ENCODE data around the gene LRCH3.

LRCH3 gene

DNA sequence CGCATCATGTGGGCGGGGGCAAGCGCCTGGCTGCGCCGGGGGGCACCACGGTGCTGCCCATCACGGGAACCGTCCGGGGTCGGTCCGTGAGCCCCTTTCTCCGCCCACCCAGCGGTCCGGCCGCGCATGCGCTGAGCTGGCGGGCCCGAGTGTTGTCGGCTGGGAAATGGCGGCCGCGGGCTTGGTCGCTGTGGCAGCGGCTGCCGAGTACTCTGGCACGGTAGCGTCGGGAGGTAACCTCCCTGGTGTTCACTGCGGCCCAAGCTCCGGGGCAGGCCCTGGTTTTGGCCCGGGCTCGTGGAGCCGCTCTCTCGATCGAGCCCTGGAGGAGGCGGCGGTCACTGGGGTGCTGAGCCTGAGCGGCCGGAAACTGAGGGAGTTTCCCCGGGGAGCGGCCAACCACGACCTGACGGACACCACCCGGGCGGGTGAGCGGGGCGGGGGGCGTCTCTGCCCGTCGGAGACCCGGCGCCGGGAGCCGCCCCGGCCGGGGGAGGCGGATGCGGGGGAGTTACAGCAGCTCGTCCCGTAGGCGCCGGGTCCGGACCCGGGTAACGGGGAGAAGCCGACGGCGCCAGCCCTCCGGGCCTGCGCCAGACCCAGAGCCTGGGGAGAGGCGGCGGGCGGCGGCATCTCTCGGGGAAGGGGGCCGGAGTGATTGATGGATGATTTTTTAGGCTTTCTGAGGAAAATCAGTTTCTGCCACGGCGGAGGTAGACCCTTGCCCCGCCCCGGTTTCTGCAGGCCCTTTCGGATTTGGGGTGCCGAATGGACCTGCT, at the start of gene LRCH3:
LRCH3 (plus strand) TSS at position 142 of the 779 bp plus-strand sequence; CDS start at position 167, 25 bp downstream.
- DNase-seq (ENCODE audit: low read depth in 2 of 2): peak; percentile 65 to 77

DNA sequence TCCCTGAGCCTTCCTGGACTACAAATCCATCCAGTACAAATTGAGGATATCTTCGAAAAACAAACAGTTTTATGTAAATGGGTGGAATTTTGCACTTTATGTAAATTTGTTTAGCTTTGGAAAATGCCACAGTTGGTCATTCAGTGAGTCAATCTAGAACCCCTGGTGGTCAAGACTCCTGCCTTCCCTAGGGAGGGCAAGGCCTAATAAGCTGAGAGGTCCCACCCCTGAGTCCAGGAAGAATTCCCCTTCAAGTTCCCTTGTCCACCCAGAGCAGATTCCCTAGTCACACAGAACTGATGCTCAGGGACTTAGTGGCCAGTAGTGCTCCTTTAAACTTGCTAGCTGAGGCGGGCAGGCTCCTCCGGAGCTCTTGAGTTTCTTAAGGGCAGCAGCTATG, 48.3 kb upstream of the LRCH3 start:
- no peak for DNase-seq (ENCODE audit: low read depth in 2 of 2)

DNA sequence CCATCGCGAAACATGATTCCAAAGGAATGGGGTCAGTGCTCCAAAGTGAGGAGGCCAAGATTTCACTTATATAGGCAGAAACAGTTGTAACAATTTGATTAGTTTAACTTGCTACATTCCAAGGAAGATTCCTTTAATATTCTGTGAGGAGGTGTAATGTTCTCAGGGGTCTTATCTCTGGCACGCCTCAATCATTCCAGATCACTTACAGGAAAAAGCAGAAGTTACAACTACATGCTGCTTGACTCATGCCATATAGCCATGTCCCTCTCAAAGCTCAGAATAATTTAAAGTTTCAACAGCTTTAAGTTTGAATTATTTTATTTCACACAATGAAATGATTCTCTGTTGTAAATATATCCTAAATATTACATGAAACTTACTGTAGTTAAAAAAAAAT, 44.8 kb upstream of the LRCH3 start:
- no peak for DNase-seq (ENCODE audit: low read depth in 2 of 2)

DNA sequence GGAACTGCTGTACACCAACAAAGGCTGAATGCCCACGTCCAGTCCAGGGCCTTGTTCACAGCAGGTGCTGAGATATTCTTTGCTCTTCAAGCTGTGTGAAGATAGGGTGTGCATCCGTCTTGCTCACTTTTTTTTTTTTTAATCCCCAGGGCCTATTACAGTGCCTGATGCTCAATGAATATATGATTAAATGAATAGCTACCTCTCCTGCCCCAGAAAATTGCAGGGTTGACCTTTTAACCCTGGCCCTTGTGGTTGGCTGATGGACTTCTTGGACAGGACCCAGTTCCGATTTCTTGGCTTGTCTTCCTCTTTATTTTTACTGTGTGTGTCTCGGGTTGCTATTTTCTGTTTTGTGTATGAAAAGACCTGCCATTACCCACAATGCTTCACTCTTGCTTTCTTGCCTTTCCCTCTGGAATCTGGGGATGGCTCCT, 44.2 kb upstream of the LRCH3 start:
- DNase-seq (ENCODE audit: low read depth in 2 of 2): no peak

- no peak for DNase-seq (ENCODE audit: low read depth in 2 of 2)
Observed at GRCh38 chr3:197748597-197749314, 42.3 kb upstream of the LRCH3 start.

DNA sequence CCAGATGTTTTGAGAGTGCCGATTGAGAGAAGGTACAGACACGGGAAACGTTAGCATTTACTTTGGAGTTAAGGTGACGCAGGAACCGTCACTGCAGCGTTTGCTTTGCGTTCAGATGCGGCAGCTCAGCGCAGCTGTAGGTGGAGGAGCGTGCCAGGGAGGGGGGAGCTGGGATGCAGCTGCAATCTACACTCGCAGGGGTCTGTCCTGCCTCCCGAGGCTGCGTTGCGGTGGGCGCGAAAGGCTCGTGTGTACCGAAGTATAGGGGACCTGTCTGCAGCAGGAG, 41.8 kb upstream of the LRCH3 start:
- no peak for DNase-seq (ENCODE audit: low read depth in 2 of 2)

DNA sequence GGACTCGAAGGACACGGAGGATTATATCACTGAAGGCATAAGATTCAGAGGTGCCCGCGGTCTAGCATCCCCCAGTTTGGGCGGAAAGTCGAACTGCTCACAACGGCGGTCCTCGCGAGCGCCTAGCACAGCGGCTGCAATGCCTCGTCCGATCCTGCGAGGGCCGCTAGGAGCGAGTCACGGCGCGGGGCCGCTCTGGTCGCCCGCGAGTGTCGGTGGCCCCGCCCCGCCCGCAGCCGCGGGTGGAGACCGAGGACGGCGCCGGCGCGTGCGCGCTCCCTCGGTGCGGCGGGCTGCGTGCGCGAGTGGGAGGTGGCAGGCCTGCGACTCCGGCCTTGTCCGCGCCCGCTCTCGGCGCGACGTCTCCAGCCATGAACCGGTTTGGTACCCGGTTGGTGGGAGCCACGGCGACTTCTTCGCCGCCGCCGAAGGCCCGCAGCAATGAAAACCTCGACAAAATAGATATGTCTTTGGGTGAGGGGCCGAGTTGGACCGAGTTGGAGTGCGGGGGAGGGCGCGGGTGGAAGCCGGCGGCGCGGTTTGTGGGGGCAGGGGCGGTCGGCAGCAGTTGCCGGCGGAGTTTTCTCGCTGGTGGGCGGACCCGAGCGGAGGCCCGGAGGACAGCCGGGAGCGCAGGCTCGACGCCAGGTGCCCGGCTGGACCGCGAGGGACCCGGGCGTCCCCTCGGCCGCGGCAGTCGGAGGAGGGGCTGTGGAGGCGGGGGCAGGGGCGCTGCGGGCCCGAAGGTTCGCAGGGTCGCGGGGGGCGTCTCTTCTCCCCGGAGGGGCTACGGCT, 41.3 kb upstream of the LRCH3 start, which contains the start of gene FYTTD1:
FYTTD1 (plus strand) TSS at position 283 of the 795 bp plus-strand sequence; CDS start at position 372, 89 bp downstream.
- peak; percentile 69 to 78 for DNase-seq (ENCODE audit: low read depth in 2 of 2)

DNA sequence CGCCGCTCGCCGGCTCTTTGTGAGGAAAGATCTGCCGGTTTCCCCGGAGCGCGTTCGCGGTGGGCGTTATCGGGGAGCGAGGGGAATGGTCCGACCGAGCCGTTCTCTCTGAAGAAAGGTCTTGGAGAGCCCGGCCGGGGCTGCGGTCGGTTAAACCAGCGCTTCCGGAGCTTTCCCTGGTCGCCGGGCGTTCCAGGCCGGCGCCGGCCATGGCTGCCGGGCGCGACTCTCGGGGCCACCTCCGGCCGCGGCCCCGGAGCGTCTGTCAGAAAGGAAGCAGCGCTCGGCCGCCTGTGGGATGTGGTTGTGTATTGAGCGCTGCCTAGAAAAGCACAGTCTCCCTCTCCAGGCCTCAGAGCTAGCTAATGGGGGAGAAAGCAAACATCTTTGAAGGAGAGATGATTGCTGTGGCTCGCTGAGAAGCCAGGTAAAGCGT, 40.6 kb upstream of the LRCH3 start:
- DNase-seq (ENCODE audit: low read depth in 2 of 2): peak; percentile 11 to 41

GRCh38 chr3:197750858-197751737, 40.0 kb upstream of the LRCH3 start:
- peak in 1 of 2 donors; percentile 7 for DNase-seq (ENCODE audit: low read depth in 2 of 2)

DNA sequence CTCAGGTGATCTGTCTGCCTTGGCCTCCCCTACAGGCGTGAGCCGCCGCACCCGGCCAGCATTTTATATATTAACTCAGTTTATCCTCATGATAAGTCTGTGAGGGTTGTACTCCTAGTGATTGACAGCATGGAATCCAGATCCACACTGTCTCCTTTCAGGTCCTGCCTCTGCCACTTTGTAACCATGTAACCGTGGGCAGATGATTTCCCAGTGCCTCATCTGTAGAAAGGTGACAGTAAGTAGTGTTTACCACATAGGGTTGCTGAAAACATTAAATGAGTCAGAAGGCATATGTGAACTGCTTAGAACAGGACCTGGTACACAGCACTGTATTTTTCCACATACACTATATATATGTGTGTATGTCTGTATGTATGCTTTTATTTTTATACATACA, 38.9 kb upstream of the LRCH3 start:
- no peak for DNase-seq (ENCODE audit: low read depth in 2 of 2)

DNA sequence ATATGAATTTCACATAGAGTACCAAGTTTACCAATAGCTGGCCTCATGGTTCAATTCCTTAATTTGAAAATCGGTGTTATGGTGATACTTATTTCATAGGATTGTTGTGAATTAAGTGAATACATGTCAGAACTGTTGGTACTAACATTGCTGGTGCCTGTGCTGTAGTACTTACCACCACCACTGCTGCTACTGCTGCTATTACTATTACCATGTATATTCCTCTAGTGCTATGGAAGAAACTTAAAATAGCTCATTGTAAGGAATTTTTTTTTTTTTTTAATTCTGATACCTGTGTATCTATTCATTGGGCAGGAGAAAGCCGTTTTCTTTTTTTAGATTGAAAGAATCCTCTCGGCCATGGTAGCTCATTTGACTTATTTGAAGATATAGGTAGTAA, 37.8 kb upstream of the LRCH3 start:
- DNase-seq (ENCODE audit: low read depth in 2 of 2): no peak

DNA sequence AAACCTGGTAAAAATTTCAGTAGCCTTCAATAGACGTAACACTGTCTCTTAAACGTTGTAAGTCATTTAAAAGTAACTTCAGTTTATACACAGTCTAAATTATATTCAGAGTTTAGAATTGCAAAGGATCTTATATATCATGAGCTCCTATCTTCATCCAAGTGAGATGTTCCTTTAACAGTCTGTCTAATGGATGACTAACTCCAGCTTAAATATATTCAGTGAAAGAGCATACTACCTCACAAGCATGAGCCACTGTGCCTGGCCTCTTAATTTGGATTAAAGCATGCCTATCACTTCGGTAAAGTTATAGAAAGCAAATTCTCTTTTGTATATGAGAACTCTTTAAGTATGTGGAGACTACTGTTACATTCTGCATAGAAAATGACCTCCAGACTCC, 34.4 kb upstream of the LRCH3 start:
- no peak for DNase-seq (ENCODE audit: low read depth in 2 of 2)

- DNase-seq (ENCODE audit: low read depth in 2 of 2): no peak
Observed at GRCh38 chr3:197758512-197758911, 32.5 kb upstream of the LRCH3 start.

DNA sequence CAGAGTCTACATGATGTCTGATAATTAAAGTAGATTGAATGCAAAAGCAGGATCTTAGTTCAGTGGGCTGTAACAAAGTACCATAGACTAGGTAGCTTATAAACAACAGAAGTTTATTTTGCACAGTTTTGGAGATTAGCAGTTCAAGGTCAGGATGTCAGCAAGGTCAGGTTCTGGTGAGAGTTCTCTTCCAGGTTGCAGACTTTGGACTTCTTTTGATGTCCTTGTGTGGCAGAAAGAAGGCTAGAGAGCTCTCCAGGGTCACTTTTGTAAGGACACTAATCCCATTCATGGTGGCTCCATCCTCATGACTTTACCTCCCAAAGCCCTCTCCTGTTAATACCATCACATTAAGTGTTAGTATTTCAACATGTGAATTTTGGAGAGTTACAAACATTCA, 29.3 kb upstream of the LRCH3 start:
- no peak for DNase-seq (ENCODE audit: low read depth in 2 of 2)

- no peak for DNase-seq (ENCODE audit: low read depth in 2 of 2)
Observed at GRCh38 chr3:197775317-197775716, 15.7 kb upstream of the LRCH3 start.

DNA sequence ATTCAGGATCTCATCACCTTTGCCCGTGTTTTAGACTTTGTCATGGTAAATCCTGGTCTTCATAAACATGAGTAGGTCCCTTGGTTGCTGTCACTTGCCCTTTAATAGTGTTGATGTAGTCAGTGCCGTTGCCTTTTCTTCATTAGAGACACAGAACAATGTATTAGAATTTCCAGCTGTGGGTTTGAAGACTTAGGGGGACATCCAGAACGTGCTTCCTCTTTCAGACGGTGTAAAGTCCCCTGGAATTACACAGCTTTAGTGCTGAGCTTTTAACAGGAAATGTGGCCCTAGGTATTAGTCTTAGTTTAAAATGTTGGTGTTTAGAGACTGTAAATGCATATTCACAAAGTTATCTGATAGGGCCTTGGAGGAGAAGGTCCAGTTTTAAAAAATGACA, 8.8 kb upstream of the LRCH3 start:
- no peak for DNase-seq (ENCODE audit: low read depth in 2 of 2)

DNA sequence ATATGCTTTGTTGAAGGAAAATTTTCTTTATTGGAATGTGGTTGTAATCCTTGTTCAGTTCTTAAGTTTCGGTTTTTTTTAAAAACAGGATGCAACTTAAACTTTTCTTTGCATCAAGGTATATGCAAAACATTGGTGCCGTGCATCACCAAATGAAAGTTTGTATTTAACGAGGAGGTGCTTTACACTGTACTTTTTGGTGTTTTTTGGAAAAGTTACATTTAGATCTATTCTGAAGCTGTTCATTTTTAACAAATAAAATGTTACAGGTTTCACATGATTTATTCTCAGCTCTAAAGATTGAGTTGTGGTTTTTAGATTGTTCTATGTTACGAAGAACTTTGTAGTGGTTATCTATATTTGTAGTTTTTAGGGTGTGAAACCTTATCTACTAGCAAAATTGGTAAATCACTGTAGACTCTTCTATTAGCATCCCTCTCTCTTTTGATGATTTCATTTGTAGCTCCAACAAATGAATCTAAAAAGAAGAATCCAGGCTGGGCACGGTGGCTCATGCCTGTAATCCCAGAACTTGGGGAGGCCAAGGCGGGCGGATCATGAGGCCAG, 7.0 kb upstream of the LRCH3 start:
- DNase-seq (ENCODE audit: low read depth in 2 of 2): no peak

DNA sequence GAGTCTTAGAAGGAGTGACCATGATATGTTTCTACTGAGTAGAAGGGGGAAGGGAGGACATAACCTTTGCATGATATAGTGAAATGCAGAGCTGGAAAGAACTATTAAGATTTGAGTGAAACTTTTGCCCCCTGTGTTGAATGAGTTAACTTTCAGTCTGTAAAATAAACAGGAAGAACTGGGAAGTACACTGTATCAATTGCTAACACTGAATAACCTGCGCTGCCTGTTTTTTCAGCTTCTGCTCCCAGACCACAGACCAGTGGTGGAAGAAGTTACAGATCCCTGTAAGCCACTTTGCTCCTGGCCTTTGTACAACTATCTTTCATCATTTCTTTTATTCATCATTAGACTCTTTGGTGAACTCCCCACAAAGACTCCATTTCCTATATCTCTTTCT, 3.6 kb upstream of the LRCH3 start:
- DNase-seq (ENCODE audit: low read depth in 2 of 2): no peak

DNA sequence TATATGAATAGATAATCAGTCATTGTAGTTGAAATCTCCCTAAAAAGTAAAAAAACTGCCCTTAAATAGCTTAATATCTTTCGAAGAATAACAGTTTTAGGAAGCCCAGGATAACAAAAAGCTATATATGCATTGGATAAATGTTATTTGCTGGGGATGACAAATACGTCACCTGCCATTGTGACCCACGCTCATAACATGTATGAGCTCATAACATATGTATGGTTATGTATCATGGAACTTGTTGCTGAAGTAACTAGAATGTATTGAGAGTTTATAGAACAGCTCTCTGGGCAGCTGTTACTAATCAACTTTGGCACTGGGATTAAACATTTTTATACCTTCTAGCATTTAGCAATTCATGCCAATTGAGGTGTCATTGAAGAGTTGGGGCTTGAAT, 1.7 kb upstream of the LRCH3 start:
- no peak for DNase-seq (ENCODE audit: low read depth in 2 of 2)

- DNase-seq (ENCODE audit: low read depth in 2 of 2): no peak
Observed at GRCh38 chr3:197790033-197790432, 1.0 kb upstream of the LRCH3 start.

All from stimulated activated CD8-positive, alpha-beta memory T cell treated with anti-CD3 and anti-CD28 coated beads, Interleukin-7, amount 100 ng/mL, for 1 hour (primary cell).